Peyer's patch (tissue), 4 donors: ENCODE measurements around the gene ADAT3. TPM values are rescaled to one million over a fixed set of nuclear protein-coding genes. Genes with fewer than 3 reads are reported as not detected.
A peak's percentile ranks its signal among the peaks of the same experiment; 100 is the strongest.

Experiments used
- DNase-seq, 3 donors: peaks; one replicate each; pipeline ENCODE4 v3.0.0-alpha.2; 2017 to 2019
- H3K27ac ChIP-seq, 4 donors: fragments of 200-600 bp; sonication (generic); one replicate each; pipeline ENCODE4 v1.5.1; 2016 to 2019
- H3K27me3 ChIP-seq, 2 donors: fragments of 200-600 bp; sonication (generic); one replicate each; pipeline ENCODE4 v1.5.1; 2019
- H3K36me3 ChIP-seq, 3 donors: fragments of 200-600 bp; sonication (generic); one replicate each; pipeline ENCODE4 v1.5.1; 2016 to 2019
- H3K4me1 ChIP-seq, 4 donors: fragments of 200-600 bp; sonication (generic); one replicate each; pipeline ENCODE4 v1.5.1; 2016 to 2019
- H3K4me3 ChIP-seq, 4 donors: fragments of 200-600 bp; sonication (generic); 1 replicate in 3 of 4; 2 replicates in 1 of 4; pipeline ENCODE4 v1.5.1; 2016 to 2019; ENCODE audit warnings: mild to moderate bottlenecking in 1 of 4
- H3K9me3 ChIP-seq, 4 donors: fragments of 200-600 bp; sonication (generic); one replicate each; pipeline ENCODE4 v1.5.1; 2016 to 2019; ENCODE audit warnings: mild to moderate bottlenecking in 1 of 4
- CTCF ChIP-seq, 6 experiments: fragments of 450-650 bp in 4 of 6; fragments of 200-600 bp in 2 of 6; sonication (generic) in 1 of 6; IDR thresholded peaks; one replicate each; pipeline ENCODE4 v1.5.1; 2017 to 2019; ENCODE audit warnings: antibody characterized with exemption in 6 of 6, mild to moderate bottlenecking in 3 of 6, moderate library complexity in 1 of 6
- POLR2A ChIP-seq, 2 donors: fragments of 450-650 bp; IDR thresholded peaks; one replicate each; pipeline ENCODE4 v1.5.1; 2017; ENCODE audit warnings: antibody characterized with exemption in 2 of 2, mild to moderate bottlenecking in 2 of 2, moderate library complexity in 2 of 2
- total RNA-seq, 4 donors: library from RNA; depleted of rRNA; stranded (reverse); fragments of >200 nt; gene quantifications; one replicate each; pipeline ENCODE4 v1.1.0, GENCODE V29; 2016

The ADAT3 gene
- total RNA-seq, 4 donors from 2014 or later: 18.2 to 33.3 (median 23.8) TPM

GRCh38 chr19:1917926-1918325, 12.7 kb downstream of the ADAT3 start:
- H3K4me1 ChIP-seq: no peaks in the 10 kb centered on the region
- no peaks in the 10 kb centered on the region for H3K27me3 ChIP-seq
- TF ChIP-seq CTCF (IDR thresholded peaks at IDR 0.05) (no peak), POLR2A (IDR thresholded peaks at IDR 0.05) (no peak)
- no peak for DNase-seq
- H3K27ac ChIP-seq: no peak overlapping the region
- peaks cover 0 to 57% (median 0%) of the 10 kb centered on the region in 3 donors for H3K36me3 ChIP-seq
- H3K9me3 ChIP-seq: no peaks in the 10 kb centered on the region
- no peak overlapping the region for H3K4me3 ChIP-seq

- Histone ChIP-seq H3K9me3 (no peaks in the 10 kb centered on the region), H3K27me3 (no peaks in the 10 kb centered on the region), H3K36me3 (peaks cover 0 to 52% (median 0%) of the 10 kb centered on the region in 3 donors), H3K27ac (no peak overlapping the region), H3K4me1 (no peaks in the 10 kb centered on the region), H3K4me3 (no peak overlapping the region)
- no peak for TF ChIP-seq POLR2A (IDR thresholded peaks at IDR 0.05)
- no peak for DNase-seq
Measured at GRCh38 chr19:1918975-1919374, 13.8 kb downstream of the ADAT3 start.

- Histone ChIP-seq H3K27me3 (no peaks in the 10 kb centered on the region), H3K4me1 (no peaks in the 10 kb centered on the region), H3K27ac (no peak overlapping the region), H3K4me3 (no peak overlapping the region), H3K36me3 (peaks cover 0 to 60% (median 0%) of the 10 kb centered on the region in 3 donors), H3K9me3 (no peaks in the 10 kb centered on the region)
- TF ChIP-seq CTCF (IDR thresholded peaks at IDR 0.05): no peak
- DNase-seq: no peak
Measured at GRCh38 chr19:1920644-1921043, 15.4 kb downstream of the ADAT3 start.

GRCh38 chr19:1921326-1921725, 16.1 kb downstream of the ADAT3 start:
- Histone ChIP-seq H3K4me3 (no peak overlapping the region), H3K36me3 (peaks cover 0 to 60% (median 0%) of the 10 kb centered on the region in 3 donors), H3K27ac (no peak overlapping the region), H3K27me3 (no peaks in the 10 kb centered on the region), H3K4me1 (no peaks in the 10 kb centered on the region), H3K9me3 (no peaks in the 10 kb centered on the region)
- DNase-seq: no peak
- TF ChIP-seq POLR2A (IDR thresholded peaks at IDR 0.05) (no peak), CTCF (IDR thresholded peaks at IDR 0.05) (no peak)

GRCh38 chr19:1921825-1922224, 16.6 kb downstream of the ADAT3 start:
- no peaks in the 10 kb centered on the region for H3K9me3 ChIP-seq
- no peaks in the 10 kb centered on the region for H3K27me3 ChIP-seq
- TF ChIP-seq CTCF (IDR thresholded peaks at IDR 0.05) (no peak), POLR2A (IDR thresholded peaks at IDR 0.05) (no peak)
- H3K4me1 ChIP-seq: no peaks in the 10 kb centered on the region
- no peak for DNase-seq
- H3K36me3 ChIP-seq: peaks cover 0 to 60% (median 0%) of the 10 kb centered on the region in 3 donors
- no peak overlapping the region for H3K27ac ChIP-seq
- no peak overlapping the region for H3K4me3 ChIP-seq

- Histone ChIP-seq H3K9me3 (no peaks in the 10 kb centered on the region), H3K4me3 (no peak overlapping the region), H3K36me3 (peaks cover 0 to 57% (median 0%) of the 10 kb centered on the region in 3 donors), H3K4me1 (no peaks in the 10 kb centered on the region), H3K27me3 (no peaks in the 10 kb centered on the region), H3K27ac (peak overlapping the region in 1 of 4 donors; percentile 69)
- TF ChIP-seq CTCF (IDR thresholded peaks at IDR 0.05): no peak
- TF ChIP-seq POLR2A (IDR thresholded peaks at IDR 0.05): no peak
- DNase-seq: no peak
Measured at GRCh38 chr19:1922803-1923202, 17.6 kb downstream of the ADAT3 start.
